GM12892 (cell line): ENCODE data around the gene TXLNA.

ENCODE experiments used
- POLR2A ChIP-seq: IDR thresholded peaks from 2 replicates; pipeline ENCODE4 v1.6.1; 2011; ENCODE audit warnings: low read depth, low read length, control low read depth
- POLR2AphosphoS5 ChIP-seq: IDR thresholded peaks from 2 replicates; pipeline ENCODE4 v1.6.1; 2011; ENCODE audit warnings: low read depth, low read length, control low read depth
- TAF1 ChIP-seq: IDR thresholded peaks from 2 replicates; pipeline ENCODE4 v1.6.1; 2011; ENCODE audit warnings: low read depth, mild to moderate bottlenecking, control low read depth, low read length, borderline replicate concordance

- TF ChIP-seq POLR2A (no peak), POLR2AphosphoS5 (no peak), TAF1 (no peak)
Observed at GRCh38 chr1:32150847-32151246, 28.6 kb upstream of the TXLNA start.
